NCI-H2081 (cell line): ENCODE results near the gene YWHAQ.
"Not testable (repeated sequence)": the region's sequence is repeated elsewhere in the genome, so short reads cannot be mapped to it uniquely, and the experiment has no call there.

Experiments
- DNase-seq, 2 experiments: peaks; one replicate each; lab custom pipeline; 2025; lab: John Stamatoyannopoulos, UW

The YWHAQ gene

GRCh38 chr2:9631878-9632700 is 1.3 kb upstream of the YWHAQ start:
- DNase-seq: no peak

GRCh38 chr2:9631553-9631819 is 689 bp upstream of the YWHAQ start:
- no peak for DNase-seq

GRCh38 chr2:9630117-9630735 is 571 bp downstream of the YWHAQ start:
- DNase-seq: peak; percentile 90 to 91

- no peak for DNase-seq
Measured at GRCh38 chr2:9629222-9630116, 1.3 kb downstream of the YWHAQ start.

GRCh38 chr2:9627310-9627709 is 3.5 kb downstream of the YWHAQ start:
- no peak for DNase-seq

- no peak for DNase-seq
Measured at GRCh38 chr2:9623151-9623550, 7.6 kb downstream of the YWHAQ start.

GRCh38 chr2:9621655-9622054 is 9.1 kb downstream of the YWHAQ start:
- not testable (repeated sequence) for DNase-seq

- no peak for DNase-seq
Measured at GRCh38 chr2:9618410-9618809, 12.4 kb downstream of the YWHAQ start.

GRCh38 chr2:9617749-9618148 is 13.0 kb downstream of the YWHAQ start:
- DNase-seq: no peak

GRCh38 chr2:9617296-9617695 is 13.5 kb downstream of the YWHAQ start:
- DNase-seq: no peak

GRCh38 chr2:9614562-9614961 is 16.2 kb downstream of the YWHAQ start:
- DNase-seq: no peak

GRCh38 chr2:9613291-9613690 is 17.5 kb downstream of the YWHAQ start:
- DNase-seq: no peak

GRCh38 chr2:9611549-9611912 is 19.3 kb downstream of the YWHAQ start:
- DNase-seq: not testable (repeated sequence)

GRCh38 chr2:9610781-9611548 is 19.8 kb downstream of the YWHAQ start:
- DNase-seq: no peak

GRCh38 chr2:9608491-9608890 is 22.3 kb downstream of the YWHAQ start:
- not testable (repeated sequence) for DNase-seq

GRCh38 chr2:9602412-9602811 is 28.4 kb downstream of the YWHAQ start:
- no peak for DNase-seq

GRCh38 chr2:9601397-9601796 is 29.4 kb downstream of the YWHAQ start:
- DNase-seq: no peak

- no peak for DNase-seq
Measured at GRCh38 chr2:9599430-9599829, 31.4 kb downstream of the YWHAQ start.

- DNase-seq: no peak
Measured at GRCh38 chr2:9596621-9597311, 34.0 kb downstream of the YWHAQ start.

- DNase-seq: no peak
Measured at GRCh38 chr2:9595746-9596145, 35.1 kb downstream of the YWHAQ start.

- not testable (repeated sequence) for DNase-seq
Measured at GRCh38 chr2:9595256-9595655, 35.5 kb downstream of the YWHAQ start.
